ENCODE data around the gene P4HTM. TPM values are rescaled to one million over a fixed set of nuclear protein-coding genes. Genes with fewer than 3 reads are reported as not detected.

Gene P4HTM
- total and polyA plus RNA-seq, 2 of the 8 experiments (the other 6 are each of a cell fraction or from before 2014, with no cell fraction given), result 19.1 to 25.4 TPM

DNA sequence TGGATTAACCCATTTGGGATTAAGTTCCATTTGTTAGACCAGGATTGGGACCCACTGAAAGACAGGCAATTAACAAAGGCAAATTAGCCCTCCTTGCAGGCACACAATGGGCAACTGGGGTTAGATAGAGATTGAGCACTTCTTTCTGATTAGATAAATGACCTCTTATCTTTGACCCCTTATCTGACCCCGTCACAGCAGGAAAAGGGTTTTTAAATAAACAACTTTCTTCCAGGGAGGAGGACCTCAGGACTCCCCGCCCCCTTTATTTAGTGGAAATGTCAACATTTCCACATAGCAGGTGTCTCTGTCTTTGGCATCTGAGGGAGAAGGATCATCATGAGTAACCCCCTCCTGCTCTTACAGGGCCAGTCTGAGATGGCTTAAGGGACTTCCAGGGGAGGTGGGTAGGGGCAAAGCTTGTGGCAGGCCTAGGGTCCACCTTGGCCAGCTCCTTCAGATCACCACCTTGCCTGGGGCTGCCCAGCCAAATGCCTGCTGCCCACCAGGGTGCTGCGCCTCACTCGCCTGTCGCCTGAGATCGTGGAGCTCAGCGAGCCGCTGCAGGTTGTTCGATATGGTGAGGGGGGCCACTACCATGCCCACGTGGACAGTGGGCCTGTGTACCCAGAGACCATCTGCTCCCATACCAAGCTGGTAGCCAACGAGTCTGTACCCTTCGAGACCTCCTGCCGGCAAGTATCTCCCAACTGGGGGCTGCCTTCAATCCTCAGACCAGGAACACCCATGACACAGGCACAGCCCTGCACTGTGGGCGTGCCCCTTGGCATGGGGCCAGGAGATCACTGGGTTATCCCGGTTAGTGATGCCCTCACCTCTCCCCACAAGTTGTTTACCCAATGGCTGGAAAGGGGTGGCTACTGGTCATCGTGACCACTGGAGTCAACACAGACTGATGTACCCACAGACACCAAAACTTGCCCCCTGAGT lies 14.6 kb downstream of the P4HTM start:
- Histone ChIP-seq H2AK5ac (ENCODE audit: low read depth, low read length) (no peak overlapping the region), H4K20me1 (replicated peaks in 1 of 2; ENCODE audit: control insufficient read depth in 1 of 2, insufficient read depth in 2 of 2, low read length in 2 of 2) (peaks cover 7 to 12% of the 10 kb centered on the region in 2 experiments), H3K23me2 (ENCODE audit: low read depth, low read length) (peaks cover 12% of the 10 kb centered on the region), H3K4me2 (ENCODE audit: insufficient read depth in 1 of 2, low read depth in 2 of 2, low read length in 2 of 2) (no peak overlapping the region), H2BK120ac (replicated peaks; ENCODE audit: low read depth, low read length) (no peak overlapping the region), H3K14ac (ENCODE audit: insufficient read length) (no peak overlapping the region), H3K9me3 (ENCODE audit: insufficient read depth in 2 of 2, low read depth in 1 of 2, low read length in 1 of 2) (no peaks in the 10 kb centered on the region), H2BK15ac (ENCODE audit: low read length) (no peak overlapping the region; the same call in 1 of the 2 replicates), H3K79me1 (ENCODE audit: low read depth, low read length) (peaks cover 7% of the 10 kb centered on the region), H4K5ac (ENCODE audit: insufficient read length, low read depth, low read length) (no peak overlapping the region), H4K8ac (ENCODE audit: extremely low read depth, insufficient read depth, low read length) (no peak overlapping the region), H2BK5ac (ENCODE audit: low read depth, low read length) (no peak overlapping the region), H2AFZ (ENCODE audit: low read length) (no peak overlapping the region), H3K18ac (ENCODE audit: extremely low read depth, low read length) (no peak overlapping the region), H3K27me3 (replicated peaks in 1 of 4; ENCODE audit: control insufficient read depth in 3 of 4, extremely low read depth in 1 of 4, insufficient read depth in 3 of 4, low read length in 3 of 4) (no peaks in the 10 kb centered on the region), H3K56ac (replicated peaks; ENCODE audit: insufficient read length, low read depth, low read length) (no peak overlapping the region), H3K4ac (replicated peaks; ENCODE audit: insufficient read length, low read depth, low read length) (no peak overlapping the region), H3K4me1 (replicated peaks in 1 of 4; ENCODE audit: control insufficient read depth in 3 of 4, insufficient read depth in 4 of 4, low read length in 3 of 4) (peaks cover 0 to 13% (median 9%) of the 10 kb centered on the region in 4 experiments; a peak in 6 of 7 replicates), H3K79me2 (ENCODE audit: control insufficient read depth in 1 of 2, insufficient read depth in 2 of 2, low read length in 2 of 2) (peaks cover 11 to 18% of the 10 kb centered on the region in 2 experiments), H2BK20ac (ENCODE audit: low read length) (no peak overlapping the region), H4K91ac (replicated peaks; ENCODE audit: insufficient read length, low read length) (no peak overlapping the region), H3K9ac (replicated peaks in 1 of 4; ENCODE audit: extremely low read depth in 1 of 4, low read depth in 3 of 4, low read length in 3 of 4) (no peak overlapping the region), H3K27ac (ENCODE audit: low read depth, low read length) (no peak overlapping the region), H3K23ac (ENCODE audit: insufficient read length) (no peak overlapping the region), H3K36me3 (ENCODE audit: control insufficient read depth in 2 of 4, insufficient read depth in 4 of 4, low read length in 3 of 4) (peaks cover 0 to 5% (median 1%) of the 10 kb centered on the region in 4 experiments; a peak in 2 of 8 replicates), H2BK12ac (ENCODE audit: low read depth, low read length) (peak overlapping the region; percentile 50; the same call in 1 of the 2 replicates), H3K4me3 (ENCODE audit: extremely low read depth in 1 of 4, insufficient read depth in 2 of 4, low read depth in 3 of 4, low read length in 4 of 4) (no peak overlapping the region)
- CTCF ChIA-PET (ENCODE audit: partially characterized antibody), result interaction anchor here (5.0 to 24.3 kb wide), 3 partner anchors 11 to 17 kb away, joined by 36 to 467 read pairs (median 42); partner anchors contain the start of genes NDUFAF3 and P4HTM
- DNase-seq (ENCODE audit: low read depth in 1 of 2, low spot score in 2 of 2) (no peak), FAIRE-seq (no peak)
- 90% methylated on average over 16 of the region's 16 CpGs; no CpG with 5 or more reads in 1 of the 2 experiments for WGBS, 2 experiments (ENCODE audit: extremely low coverage in 1 of 2, insufficient coverage in 1 of 2, insufficient read length in 1 of 2, insufficient replicate concordance in 2 of 2, low coverage in 1 of 2, low lambda C conversion rate in 2 of 2, missing lambda C conversion rate in 1 of 2)
- POLR2A ChIA-PET (ENCODE audit: partially characterized antibody), result interaction anchor here (0.6 to 38.8 kb wide), 7 partner anchors 2 to 812 kb away, joined by 3 to 1518 read pairs (median 3); partner anchors contain the start of genes CELSR3, DALRD3, IMPDH2 and NDUFAF3
- TF ChIP-seq HDAC6 (IDR thresholded peaks at IDR 0.05; ENCODE audit: low read depth, low read length) (no peak), SIRT6 (IDR thresholded peaks at IDR 0.05; ENCODE audit: low read length) (no peak), CBX8 (IDR thresholded peaks at IDR 0.05; ENCODE audit: borderline replicate concordance, low read depth, low read length) (no peak), SP4 (IDR thresholded peaks at IDR 0.05; ENCODE audit: low read length) (no peak), RBBP5 (IDR thresholded peaks at IDR 0.05; ENCODE audit: borderline replicate concordance, low read depth, low read length) (no peak), SAP30 (IDR thresholded peaks at IDR 0.05; ENCODE audit: insufficient read depth, insufficient replicate concordance, low read length) (no peak), KDM4A (IDR thresholded peaks at IDR 0.05; ENCODE audit: low read depth, low read length, severe bottlenecking) (no peak), GABPA (IDR thresholded peaks at IDR 0.05; ENCODE audit: borderline replicate concordance, insufficient read depth, low read length) (no peak), USF2 (IDR thresholded peaks at IDR 0.05; ENCODE audit: low read length) (no peak), ASH2L (IDR thresholded peaks at IDR 0.05; ENCODE audit: low read length) (no peak)

Data from H1 (cell line).